ENCODE measurements around the gene RP9.

RP9 gene, protein sequence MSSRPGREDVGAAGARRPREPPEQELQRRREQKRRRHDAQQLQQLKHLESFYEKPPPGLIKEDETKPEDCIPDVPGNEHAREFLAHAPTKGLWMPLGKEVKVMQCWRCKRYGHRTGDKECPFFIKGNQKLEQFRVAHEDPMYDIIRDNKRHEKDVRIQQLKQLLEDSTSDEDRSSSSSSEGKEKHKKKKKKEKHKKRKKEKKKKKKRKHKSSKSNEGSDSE

GRCh38 chr7:33109005-33109757 lies at the start of gene RP9:
RP9 (minus strand) TSS chr7:33109404; CDS start chr7:33109372, 32 bp downstream.
- DNase-seq: peak; percentile 73

DNA sequence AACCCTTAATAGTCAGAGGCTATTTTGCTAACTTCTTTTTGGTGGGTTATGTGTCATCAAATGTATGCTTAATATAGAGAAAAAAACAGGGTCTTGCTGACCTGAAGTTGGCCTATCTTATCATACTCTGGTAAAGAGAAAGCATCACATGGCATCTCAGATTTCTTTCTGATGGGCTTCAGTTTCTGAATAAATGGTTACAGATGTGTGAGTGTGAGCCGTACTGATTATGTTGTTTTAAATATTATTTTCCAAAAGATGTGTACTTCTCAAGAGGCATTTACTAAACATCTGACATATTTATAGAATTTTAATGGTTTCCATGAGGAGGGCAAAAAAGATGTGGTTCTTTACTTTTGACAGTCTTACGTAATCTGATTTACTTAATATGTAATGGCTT lies 48.6 kb upstream of the RP9 start:
- no peak for DNase-seq

GRCh38 chr7:33157311-33157710 lies 48.1 kb upstream of the RP9 start:
- DNase-seq: no peak

DNA sequence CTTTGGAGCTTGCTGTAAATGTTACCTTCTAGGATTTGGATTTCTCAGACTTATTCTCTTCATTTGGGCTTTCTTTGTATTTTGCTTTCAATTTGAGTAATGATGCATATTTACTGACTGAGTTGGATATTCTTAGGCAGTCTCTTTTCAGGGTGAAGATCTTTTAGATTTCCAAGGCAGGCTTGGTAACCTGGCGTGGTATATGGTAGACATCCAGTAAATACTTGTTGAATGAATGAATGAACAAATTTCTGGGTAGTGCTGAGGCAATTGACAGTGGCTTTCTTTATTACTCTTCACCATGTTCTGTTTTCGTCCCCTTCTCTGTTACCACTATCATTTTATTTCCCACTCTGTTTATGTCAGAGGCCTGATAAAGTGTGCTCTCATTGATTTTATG lies 47.2 kb upstream of the RP9 start:
- no peak for DNase-seq

- no peak for DNase-seq
Measured at GRCh38 chr7:33155811-33156210, 46.6 kb upstream of the RP9 start.

- no peak for DNase-seq
Measured at GRCh38 chr7:33152087-33152486, 42.9 kb upstream of the RP9 start.

- DNase-seq: no peak
Measured at GRCh38 chr7:33145156-33145555, 36.0 kb upstream of the RP9 start.

DNA sequence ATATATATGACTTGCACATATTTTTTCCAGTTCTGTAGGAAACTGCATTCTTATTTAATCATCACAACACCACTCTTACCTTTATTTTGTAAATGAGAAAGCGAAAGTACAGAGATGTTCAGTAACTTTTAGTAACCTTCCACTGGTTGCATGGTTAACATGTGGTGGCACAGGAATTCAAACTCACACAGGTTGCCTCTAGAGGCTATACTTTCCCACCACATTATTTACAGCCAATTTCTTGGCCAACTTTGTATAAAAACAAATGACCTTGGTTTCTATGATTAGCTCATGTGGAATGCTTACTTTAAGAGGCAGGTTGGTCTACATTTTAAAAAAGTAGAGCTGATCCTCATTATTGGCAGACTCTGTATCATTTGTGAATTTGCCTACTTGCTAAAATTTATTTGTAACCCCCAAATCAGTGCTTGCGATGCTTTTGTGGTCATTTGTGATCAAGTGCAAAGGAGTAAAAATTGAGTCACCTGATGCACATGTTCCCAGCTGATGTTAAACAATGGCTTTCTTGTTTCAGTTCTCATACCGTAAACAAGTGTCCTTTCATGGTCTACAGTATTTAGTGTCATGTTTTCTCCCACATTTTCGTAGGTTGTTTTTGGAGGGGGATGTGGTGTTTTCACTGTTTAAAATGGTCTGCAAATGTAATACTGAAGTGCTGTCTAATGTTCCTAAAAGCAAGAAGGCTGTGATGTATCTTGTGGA lies 35.0 kb upstream of the RP9 start:
- no peak for DNase-seq

GRCh38 chr7:33142585-33142984 lies 33.4 kb upstream of the RP9 start:
- DNase-seq: no peak

GRCh38 chr7:33137103-33137502 lies 27.9 kb upstream of the RP9 start:
- no peak for DNase-seq

DNA sequence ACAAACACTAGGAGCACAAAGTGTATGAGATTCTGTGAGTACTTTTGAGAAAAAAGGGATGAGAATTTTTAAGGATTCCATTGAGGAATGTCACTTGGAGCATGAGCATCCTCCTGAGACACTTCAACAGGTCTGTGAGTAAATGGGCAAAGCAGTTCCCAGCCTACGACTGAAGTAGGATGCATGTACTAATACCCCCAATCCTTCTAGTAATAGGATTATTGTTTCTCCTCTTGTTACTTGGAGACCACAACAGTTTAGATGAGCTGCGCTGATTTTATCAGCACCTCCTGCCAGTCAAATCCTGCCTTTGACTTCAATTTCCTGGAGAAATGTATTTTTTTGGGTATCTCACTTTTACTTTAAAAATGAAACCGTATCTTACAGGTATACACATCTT lies 21.0 kb upstream of the RP9 start:
- DNase-seq: no peak

DNA sequence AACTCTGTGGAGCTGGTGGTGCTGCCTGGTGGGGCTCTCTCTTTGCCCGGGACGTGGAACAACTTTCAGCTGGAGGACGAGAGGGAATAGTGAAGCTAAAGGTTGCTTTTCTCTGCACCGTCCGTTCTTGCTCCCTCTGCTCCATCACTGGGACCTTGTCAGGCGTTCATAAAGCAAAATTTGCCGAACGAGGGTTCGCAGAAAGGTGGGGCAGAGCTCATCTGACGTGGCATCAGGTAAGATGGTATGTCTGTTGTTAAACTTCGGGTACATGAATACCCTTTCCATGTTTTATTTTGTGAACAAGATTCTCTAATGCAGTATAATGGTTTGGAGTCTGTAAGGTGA lies 20.6 kb upstream of the RP9 start:
- DNase-seq: no peak

DNA sequence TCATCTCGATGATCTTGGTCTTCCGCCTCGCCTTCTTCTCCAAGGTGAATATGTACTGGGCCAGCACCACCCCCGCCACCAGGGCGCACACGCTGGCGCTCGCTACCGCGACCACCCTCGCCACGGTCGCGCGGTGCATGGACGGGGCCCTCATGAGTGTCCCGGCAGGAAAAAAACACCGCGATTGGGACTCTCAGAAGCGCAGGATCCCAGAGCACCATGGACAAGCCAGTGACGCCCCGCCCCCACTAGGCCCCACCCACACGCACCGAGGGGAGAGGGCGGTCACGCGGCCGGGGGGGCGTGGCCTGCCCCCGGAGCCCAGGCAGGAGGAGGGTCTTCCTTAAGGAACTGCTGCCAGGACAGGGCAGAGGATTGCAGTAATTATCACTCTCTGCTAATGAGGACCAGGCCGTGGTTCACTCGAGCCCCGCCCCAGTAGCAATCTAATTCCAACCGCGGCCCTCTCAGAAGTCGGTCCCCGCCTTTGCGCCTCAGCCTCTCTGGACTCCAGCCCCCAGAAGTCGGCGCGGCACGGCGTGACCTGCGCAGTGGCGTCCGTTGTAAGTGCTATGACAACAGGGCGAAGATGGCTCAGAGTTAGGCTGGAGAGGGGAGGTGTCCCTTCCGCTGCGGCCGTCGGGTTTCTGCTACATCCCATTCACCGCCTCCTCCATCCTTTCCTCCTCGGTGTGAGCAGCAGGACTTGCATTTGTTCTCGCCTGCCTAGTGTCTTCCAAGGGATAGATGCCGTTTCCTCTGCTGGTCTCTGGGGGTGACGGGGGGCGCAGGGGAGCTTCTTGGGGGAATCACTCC lies 20.0 kb upstream of the RP9 start, which contains the start of gene BBS9:
Gene BBS9 (plus strand): TSS at position 575 of the 816 bp plus-strand sequence. CDS start 16,689 bp downstream, outside the sequence.
- peak; percentile 86 for DNase-seq

- DNase-seq: no peak
Measured at GRCh38 chr7:33128631-33128989, 19.4 kb upstream of the RP9 start.

- DNase-seq: no peak
Measured at GRCh38 chr7:33127085-33127484, 17.9 kb upstream of the RP9 start.

DNA sequence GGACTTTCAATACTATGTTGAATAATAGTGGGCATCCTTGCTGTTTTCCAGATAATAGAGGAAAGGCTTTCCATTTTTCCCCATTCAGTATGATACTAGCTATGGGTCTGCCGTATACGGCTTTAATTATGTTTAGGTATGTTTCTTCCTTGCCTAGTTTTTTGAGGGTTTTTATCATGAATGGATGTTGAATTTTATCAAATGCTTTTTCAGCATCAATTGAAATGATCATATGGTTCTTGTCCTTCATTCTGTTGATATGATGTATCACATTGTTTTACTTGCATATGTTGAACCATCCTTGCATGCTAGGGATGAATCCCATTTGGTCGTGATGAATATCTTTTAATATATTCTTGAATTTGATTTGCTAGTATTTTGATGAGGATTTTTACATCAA lies 9.2 kb upstream of the RP9 start:
- no peak for DNase-seq

DNA sequence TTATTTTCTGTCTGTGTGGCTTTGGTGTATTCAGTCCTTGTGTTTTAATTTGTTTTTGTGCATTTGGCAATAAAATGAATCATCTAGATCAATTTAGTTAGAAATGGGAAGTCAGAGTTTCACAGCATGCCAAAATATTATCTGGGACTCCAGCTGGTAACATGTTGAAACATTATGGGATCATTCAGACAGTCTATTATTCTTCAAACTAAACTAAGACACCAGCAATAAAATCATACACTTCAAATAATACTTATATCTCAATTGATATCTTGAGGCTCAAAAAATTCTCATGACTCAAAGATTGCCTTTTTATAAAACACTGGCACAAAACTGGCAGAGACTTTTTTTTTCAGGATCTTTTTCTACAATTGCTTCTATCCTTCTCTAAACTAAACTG lies 5.8 kb upstream of the RP9 start:
- DNase-seq: no peak

DNA sequence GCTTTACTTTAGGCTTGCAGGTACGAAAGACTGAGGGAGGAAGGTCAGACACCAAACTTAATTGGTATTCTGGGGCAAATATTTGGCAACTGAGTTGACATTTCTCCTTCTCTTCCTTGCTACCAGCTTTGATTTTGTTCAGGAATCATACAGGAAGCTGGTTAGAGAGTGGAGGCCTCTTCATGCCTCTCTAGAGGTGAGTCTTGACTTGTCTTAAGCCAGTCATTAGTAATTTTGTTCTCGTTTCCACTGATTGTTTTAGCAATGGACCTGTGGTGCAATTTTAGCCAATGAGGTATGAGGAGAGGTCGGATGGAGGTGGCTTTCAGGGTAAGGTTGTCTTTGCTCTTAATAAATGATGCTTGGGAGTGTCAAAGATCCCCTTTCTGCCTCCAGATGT lies 2.4 kb upstream of the RP9 start:
- no peak for DNase-seq

GRCh38 chr7:33109758-33110238 lies 594 bp upstream of the RP9 start:
- DNase-seq: no peak

DNA sequence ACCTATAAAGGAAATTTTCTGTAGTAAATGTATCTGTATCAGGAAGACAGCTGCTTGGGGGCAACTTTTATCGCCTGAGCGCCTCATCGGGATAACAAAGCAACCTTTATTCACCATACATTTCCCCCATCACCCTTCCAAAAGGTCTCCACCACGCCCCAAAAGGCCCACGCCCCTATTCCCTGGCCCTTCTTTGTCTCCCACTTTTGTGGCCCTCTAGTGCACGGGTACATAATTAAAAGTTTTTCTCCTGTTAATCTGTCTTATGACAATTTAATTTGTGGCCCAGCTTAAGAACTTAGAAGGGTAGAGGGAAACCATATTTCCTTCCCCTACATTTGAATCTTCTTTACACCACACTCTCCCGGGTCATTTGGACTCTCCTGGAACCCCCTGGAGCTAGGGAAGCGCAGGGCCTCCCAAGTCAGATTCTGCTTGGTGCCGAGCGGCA lies 625 bp downstream of the RP9 start:
- DNase-seq: no peak

DNA sequence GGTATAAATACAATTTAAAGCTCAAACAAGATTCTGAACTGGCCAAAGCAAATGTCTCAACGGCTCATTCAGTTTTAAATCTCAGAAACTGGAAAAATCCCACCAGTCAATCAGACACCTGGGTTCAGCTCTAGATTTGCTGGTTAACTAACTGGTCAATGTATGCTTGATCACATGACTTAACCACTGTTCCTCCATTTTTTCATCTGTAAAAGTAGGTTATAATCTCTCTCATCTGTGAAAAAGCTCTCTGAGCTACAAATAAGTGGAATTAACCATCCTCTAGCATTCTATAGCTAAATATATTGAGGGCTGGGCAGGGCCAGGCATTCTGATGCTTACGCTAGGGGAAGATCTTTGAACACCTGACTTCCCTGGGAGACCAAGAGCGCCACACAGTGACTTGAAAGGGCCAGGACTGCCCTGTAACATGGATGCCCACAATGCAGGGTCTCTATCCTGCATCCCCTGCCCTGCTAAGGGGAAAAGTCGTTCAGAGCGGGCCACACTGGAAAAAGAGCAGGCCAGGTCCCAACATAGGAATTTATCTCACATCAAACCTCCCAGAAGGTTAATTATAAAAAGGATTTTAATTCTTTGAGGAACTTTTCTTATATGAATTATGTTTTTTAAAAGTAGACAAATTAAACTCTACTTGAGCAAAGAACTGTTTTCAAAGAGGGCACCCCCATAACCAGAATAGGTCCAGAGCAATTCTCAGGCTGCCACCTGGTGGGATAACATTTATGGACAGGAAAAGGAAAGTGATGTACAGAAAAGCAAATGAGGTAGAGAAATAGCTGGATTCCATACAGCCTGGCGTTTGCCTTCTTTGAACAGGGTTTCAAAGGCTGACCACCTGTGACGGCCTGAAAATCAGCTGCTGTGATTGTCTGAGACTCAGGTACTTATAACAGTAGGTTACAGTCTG lies 1.8 kb downstream of the RP9 start:
- DNase-seq: no peak

- no peak for DNase-seq
Measured at GRCh38 chr7:33101906-33102305, 7.3 kb downstream of the RP9 start.

Measured in stimulated activated CD4-positive, alpha-beta T cell treated with anti-CD3 and anti-CD28 coated beads, Interleukin-12 subunit alpha, Interleukin-12 subunit beta, amount 100 ng/mL, for 4 hours (primary cell).